ENCODE data around the gene SNAPC2.
"Not testable (repeated sequence)": the region's sequence is repeated elsewhere in the genome, so short reads cannot be mapped to it uniquely, and the experiment has no call there.

Gene SNAPC2

GRCh38 chr19:7914598-7915045 is 5.5 kb upstream of the SNAPC2 start, which contains the start of gene TGFBR3L:
Gene TGFBR3L, plus strand, starts transcription at chr19:7914830.
- H3K4me1 ChIP-seq (ENCODE audit: control insufficient read depth, insufficient read depth, low read length), result peaks cover 13% of the 10 kb centered on the region
- peaks cover 59% of the 10 kb centered on the region for H3K27me3 ChIP-seq (ENCODE audit: control insufficient read depth, insufficient read depth, low read length)

DNA sequence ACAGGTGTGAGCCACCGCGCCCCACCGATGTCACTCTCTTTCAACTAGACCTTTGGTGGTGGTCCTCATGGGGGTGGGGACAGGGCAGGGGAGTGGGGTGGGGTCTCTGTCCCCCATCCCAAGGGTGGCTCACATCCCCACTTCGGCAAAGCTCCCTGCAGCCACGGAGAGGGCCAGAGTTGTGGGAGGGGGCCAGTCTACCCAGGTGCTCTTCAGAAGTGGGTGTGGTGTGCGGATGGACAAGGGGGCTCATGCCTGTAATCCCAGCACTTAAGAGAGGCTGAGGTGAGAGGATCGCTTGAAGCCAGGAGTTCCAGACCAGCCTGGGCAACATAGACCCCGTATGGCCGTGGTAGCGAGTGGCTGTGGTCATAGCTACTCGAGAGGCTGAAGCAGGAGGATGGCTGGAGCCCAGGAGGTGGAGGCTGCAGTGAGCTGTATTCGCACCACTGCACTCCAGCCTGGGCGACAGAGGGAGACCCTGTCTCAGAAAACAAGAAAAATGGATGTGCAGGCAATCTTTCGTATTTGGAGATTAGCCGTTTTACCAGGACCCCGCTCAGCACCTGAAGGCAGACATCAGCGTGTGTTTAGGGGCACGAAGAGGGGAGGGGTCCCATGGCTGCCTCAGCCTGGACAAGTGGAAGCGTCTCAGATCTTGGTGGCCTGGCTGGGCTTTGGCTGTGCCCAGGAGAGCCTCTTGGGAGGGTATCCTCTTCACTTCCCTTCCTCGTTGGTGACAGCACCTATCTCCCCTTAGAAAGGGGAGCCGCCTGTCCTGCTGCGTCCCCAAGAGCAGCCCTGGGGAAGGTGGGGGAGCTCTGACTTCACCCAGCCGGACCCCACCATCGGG is 4.7 kb upstream of the SNAPC2 start:
- H3K27me3 ChIP-seq (ENCODE audit: control insufficient read depth, insufficient read depth, low read length), result peaks cover 60% of the 10 kb centered on the region
- no peaks in the 10 kb centered on the region for H3K36me3 ChIP-seq (ENCODE audit: control insufficient read depth, insufficient read depth, low read length)
- H3K4me3 ChIP-seq (ENCODE audit: low read length), result no peak overlapping the region
- H3K4me1 ChIP-seq (ENCODE audit: control insufficient read depth, insufficient read depth, low read length), result peaks cover 18% of the 10 kb centered on the region
- H3K9ac ChIP-seq (ENCODE audit: low read length), result no peak overlapping the region
- no peaks in the 10 kb centered on the region for H3K9me3 ChIP-seq (ENCODE audit: control insufficient read depth, low read length)

More at GRCh38 chr19:7914598-7915045, 5.5 kb upstream of the SNAPC2 start, which contains the start of gene TGFBR3L:
- no peak within 1 kb of the TSS for H3K9ac ChIP-seq (ENCODE audit: low read length)
- no peaks in the 10 kb centered on the region for H3K9me3 ChIP-seq (ENCODE audit: control insufficient read depth, low read length)
- H3K4me3 ChIP-seq (ENCODE audit: low read length), result no peak within 1 kb of the TSS
- no peaks in the 10 kb centered on the region for H3K36me3 ChIP-seq (ENCODE audit: control insufficient read depth, insufficient read depth, low read length)

DNA sequence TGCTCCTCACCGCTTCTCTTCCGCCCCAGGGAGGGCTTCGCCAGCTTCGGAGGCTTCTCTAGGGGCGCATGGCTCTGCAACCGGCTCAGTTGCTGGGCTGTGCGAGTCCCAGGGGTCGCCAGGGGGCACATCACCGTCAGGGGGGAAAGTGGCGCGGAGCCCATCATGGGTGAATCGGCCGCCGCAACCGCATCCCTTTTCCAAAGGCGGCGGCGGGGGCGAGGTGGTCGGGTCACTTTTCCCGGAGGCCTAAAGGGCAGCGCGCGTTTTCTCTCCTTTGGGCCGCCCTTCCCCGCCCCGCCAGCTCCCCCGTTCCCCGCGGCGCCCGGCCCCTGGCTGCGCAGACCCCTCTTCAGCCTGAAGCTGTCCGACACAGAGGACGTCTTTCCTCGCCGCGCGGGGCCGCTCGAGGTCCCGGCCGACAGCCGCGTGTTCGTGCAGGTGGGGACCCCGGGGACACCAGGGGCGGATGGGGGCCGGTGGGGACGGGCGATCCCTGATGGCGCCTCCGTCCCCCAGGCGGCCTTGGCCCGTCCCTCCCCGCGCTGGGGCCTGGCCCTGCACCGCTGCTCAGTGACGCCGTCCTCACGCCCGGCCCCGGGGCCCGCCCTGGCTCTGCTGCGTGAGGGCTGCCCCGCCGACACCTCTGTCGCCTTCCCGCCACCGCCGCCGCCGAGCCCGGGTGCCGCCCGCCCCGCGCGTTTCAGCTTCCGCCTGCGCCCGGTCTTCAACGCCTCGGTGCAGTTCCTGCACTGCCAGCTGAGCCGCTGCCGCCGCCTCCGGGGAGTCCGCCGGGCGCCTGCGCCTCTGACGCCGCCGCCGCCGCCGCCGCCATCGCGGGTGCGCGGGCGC is 3.8 kb upstream of the SNAPC2 start:
- Histone ChIP-seq H3K27me3 (ENCODE audit: control insufficient read depth, insufficient read depth, low read length) (peaks cover 60% of the 10 kb centered on the region), H3K9me3 (ENCODE audit: control insufficient read depth, low read length) (no peaks in the 10 kb centered on the region), H3K4me1 (ENCODE audit: control insufficient read depth, insufficient read depth, low read length) (peaks cover 22% of the 10 kb centered on the region), H3K4me3 (ENCODE audit: low read length) (no peak overlapping the region), H3K9ac (ENCODE audit: low read length) (no peak overlapping the region), H3K36me3 (ENCODE audit: control insufficient read depth, insufficient read depth, low read length) (no peaks in the 10 kb centered on the region)

DNA sequence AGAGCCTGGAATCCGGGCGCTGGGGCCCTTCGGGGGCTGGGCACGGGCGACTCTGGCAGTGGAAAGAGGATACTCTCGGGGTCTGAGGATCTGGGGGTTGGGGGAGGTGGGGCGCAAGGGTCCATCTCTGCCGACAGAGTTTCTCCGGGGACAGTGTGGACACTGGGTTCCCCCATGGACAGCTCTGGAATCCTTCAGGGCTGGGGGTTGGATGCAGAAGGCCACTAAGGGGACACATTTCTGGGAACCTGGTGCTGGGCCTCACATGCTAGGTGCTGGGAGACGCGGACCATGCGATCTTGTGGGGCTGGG is 3.2 kb upstream of the SNAPC2 start:
- no peaks in the 10 kb centered on the region for H3K36me3 ChIP-seq (ENCODE audit: control insufficient read depth, insufficient read depth, low read length)
- no peak overlapping the region for H3K9ac ChIP-seq (ENCODE audit: low read length)
- H3K4me3 ChIP-seq (ENCODE audit: low read length), result no peak overlapping the region
- peaks cover 28% of the 10 kb centered on the region for H3K4me1 ChIP-seq (ENCODE audit: control insufficient read depth, insufficient read depth, low read length)
- H3K27me3 ChIP-seq (ENCODE audit: control insufficient read depth, insufficient read depth, low read length), result peaks cover 60% of the 10 kb centered on the region
- H3K9me3 ChIP-seq (ENCODE audit: control insufficient read depth, low read length), result no peaks in the 10 kb centered on the region

DNA sequence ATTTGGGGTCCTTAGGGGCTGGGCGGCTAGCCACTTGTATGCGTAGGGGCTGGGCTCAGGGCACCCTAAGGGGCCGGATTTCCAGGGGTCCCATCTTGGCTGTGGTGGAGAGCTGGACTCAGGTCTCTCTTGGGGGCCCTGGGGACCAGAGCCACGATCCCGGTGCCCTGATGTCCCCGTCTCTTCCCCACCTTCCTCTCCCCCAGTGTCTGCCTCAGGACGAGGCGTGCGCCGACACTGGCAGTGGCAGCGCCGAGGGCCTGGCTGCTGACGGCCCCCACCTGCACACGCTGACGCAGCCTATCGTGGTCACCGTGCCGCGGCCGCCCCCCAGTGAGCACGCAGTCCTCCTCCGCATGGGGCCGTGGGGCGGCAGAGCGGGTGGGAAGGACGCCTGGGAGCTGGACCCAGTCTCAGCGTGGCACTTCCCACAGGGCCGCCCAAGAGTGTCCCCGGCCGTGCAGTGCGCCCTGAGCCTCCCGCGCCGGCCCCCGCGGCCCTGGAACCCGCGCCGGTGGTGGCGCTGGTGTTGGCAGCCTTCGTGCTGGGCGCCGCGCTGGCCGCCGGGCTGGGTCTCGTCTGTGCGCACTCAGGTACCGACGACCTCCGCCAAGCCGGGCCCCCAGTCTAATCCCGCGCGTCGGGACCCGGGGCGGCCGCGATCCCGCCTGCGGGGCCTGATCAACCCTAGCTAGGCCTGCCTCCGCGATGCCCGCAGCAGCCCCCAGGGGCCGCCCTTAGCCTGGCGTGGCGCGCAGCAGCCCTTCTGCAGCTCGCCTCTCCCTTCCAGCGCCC is 2.7 kb upstream of the SNAPC2 start:
- Histone ChIP-seq H3K4me3 (ENCODE audit: low read length) (no peak overlapping the region), H3K9ac (ENCODE audit: low read length) (no peak overlapping the region), H3K27me3 (ENCODE audit: control insufficient read depth, insufficient read depth, low read length) (peaks cover 60% of the 10 kb centered on the region), H3K9me3 (ENCODE audit: control insufficient read depth, low read length) (no peaks in the 10 kb centered on the region), H3K36me3 (ENCODE audit: control insufficient read depth, insufficient read depth, low read length) (no peaks in the 10 kb centered on the region), H3K4me1 (ENCODE audit: control insufficient read depth, insufficient read depth, low read length) (peaks cover 32% of the 10 kb centered on the region)

GRCh38 chr19:7918062-7918614 is 2.0 kb upstream of the SNAPC2 start:
- Histone ChIP-seq H3K27me3 (ENCODE audit: control insufficient read depth, insufficient read depth, low read length) (peaks cover 60% of the 10 kb centered on the region), H3K4me1 (ENCODE audit: control insufficient read depth, insufficient read depth, low read length) (peaks cover 32% of the 10 kb centered on the region)
- not testable (repeated sequence) for H3K36me3 ChIP-seq (ENCODE audit: control insufficient read depth, insufficient read depth, low read length); H3K4me3 ChIP-seq (ENCODE audit: low read length); H3K9me3 ChIP-seq (ENCODE audit: control insufficient read depth, low read length); H3K9ac ChIP-seq (ENCODE audit: low read length)

GRCh38 chr19:7918615-7919421 is 1.3 kb upstream of the SNAPC2 start:
- Histone ChIP-seq H3K9ac (ENCODE audit: low read length) (no peak overlapping the region), H3K9me3 (ENCODE audit: control insufficient read depth, low read length) (no peaks in the 10 kb centered on the region), H3K4me1 (ENCODE audit: control insufficient read depth, insufficient read depth, low read length) (peaks cover 32% of the 10 kb centered on the region), H3K4me3 (ENCODE audit: low read length) (no peak overlapping the region), H3K27me3 (ENCODE audit: control insufficient read depth, insufficient read depth, low read length) (peaks cover 59% of the 10 kb centered on the region), H3K36me3 (ENCODE audit: control insufficient read depth, insufficient read depth, low read length) (no peaks in the 10 kb centered on the region)

GRCh38 chr19:7920519-7921301 is 572 bp downstream of the SNAPC2 start:
- Histone ChIP-seq H3K4me3 (ENCODE audit: low read length) (peak overlapping the region; percentile 72), H3K9ac (ENCODE audit: low read length) (peak overlapping the region; percentile 64), H3K36me3 (ENCODE audit: control insufficient read depth, insufficient read depth, low read length) (no peaks in the 10 kb centered on the region), H3K9me3 (ENCODE audit: control insufficient read depth, low read length) (no peaks in the 10 kb centered on the region), H3K27me3 (ENCODE audit: control insufficient read depth, insufficient read depth, low read length) (peaks cover 40% of the 10 kb centered on the region), H3K4me1 (ENCODE audit: control insufficient read depth, insufficient read depth, low read length) (peaks cover 32% of the 10 kb centered on the region)

DNA sequence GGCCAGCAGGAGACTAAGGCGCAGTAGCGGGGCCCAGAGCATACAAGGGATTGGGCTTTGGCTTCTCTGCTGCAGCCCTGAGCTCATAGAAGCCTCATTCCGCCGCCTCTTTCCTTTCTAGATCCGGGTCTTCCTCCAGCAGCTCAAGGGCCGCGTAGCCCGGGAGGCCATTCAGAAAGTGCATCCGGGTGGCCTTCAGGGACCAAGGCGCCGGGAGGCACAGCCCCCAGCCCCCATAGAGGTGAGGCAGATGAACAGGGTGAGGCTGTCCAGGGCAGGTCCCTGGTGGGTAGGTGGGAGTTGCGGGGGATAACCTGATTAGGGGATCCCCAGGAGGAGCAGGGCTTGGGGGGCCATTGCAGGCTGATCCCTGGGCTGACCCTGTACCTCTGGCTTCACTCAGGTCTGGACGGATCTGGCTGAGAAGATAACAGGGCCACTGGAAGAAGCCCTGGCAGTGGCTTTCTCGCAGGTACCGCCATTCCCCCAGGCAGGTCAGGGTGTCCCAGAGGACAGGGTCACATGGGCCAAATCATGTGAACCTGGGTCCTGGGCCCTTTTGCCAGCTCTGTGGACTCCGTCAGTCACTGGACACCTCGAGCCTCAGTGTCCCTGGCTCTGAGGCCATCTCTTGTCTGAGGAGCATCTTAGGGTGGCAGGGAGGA is 1.3 kb downstream of the SNAPC2 start:
- H3K4me1 ChIP-seq (ENCODE audit: control insufficient read depth, insufficient read depth, low read length), result peaks cover 36% of the 10 kb centered on the region
- H3K27me3 ChIP-seq (ENCODE audit: control insufficient read depth, insufficient read depth, low read length), result peaks cover 33% of the 10 kb centered on the region
- peak overlapping the region; percentile 6 for H3K4me3 ChIP-seq (ENCODE audit: low read length)
- H3K36me3 ChIP-seq (ENCODE audit: control insufficient read depth, insufficient read depth, low read length), result no peaks in the 10 kb centered on the region
- H3K9me3 ChIP-seq (ENCODE audit: control insufficient read depth, low read length), result no peaks in the 10 kb centered on the region
- H3K9ac ChIP-seq (ENCODE audit: low read length), result peak overlapping the region; percentile 59
